Motor neuron (in vitro differentiated cells): ENCODE results near the gene PIGH. TPM values are rescaled to one million over a fixed set of nuclear protein-coding genes. Genes with fewer than 3 reads are reported as not detected.
A peak's percentile ranks its signal among the peaks of the same experiment; 100 is the strongest.

Source experiments
- ATAC-seq, 8 experiments: fragments of 200-7000 bp; cut with Tn5 transposase; replicated peaks in 6 of 8; 2 replicates each; pipeline ENCODE4 v1.8.0; 2021; ENCODE audit warnings: mild to moderate bottlenecking in 8 of 8, moderate library complexity in 8 of 8
- H3K27ac ChIP-seq, 2 donors: fragments of 250-450 bp; sonication (Bioruptor Pico); 2 replicates each; pipeline ENCODE4 v1.9.0; 2021; ENCODE audit warnings: antibody characterized with exemption in 2 of 2, mild to moderate bottlenecking in 2 of 2, moderate library complexity in 1 of 2
- H3K4me1 ChIP-seq, 2 donors: fragments of 250-450 bp; sonication (Bioruptor Pico); replicated peaks in 1 of 2; 2 replicates each; pipeline ENCODE4 v1.6.1; 2021; ENCODE audit warnings: antibody characterized with exemption in 2 of 2, mild to moderate bottlenecking in 2 of 2, moderate library complexity in 1 of 2
- H3K4me3 ChIP-seq, 5 donors: fragments of 250-450 bp; sonication (Bioruptor Pico); 2 replicates each; pipeline ENCODE4 v1.9.0; 2021; ENCODE audit warnings: antibody characterized with exemption in 5 of 5, mild to moderate bottlenecking in 5 of 5, moderate library complexity in 4 of 5
- WGBS, 10 experiments: fragments of 450-650 bp; shearing (Covaris generic); methylation state at CpG; one replicate each; pipeline ENCODE4 v1.0.0; 2022; 5-methylcytosine and 5-hydroxymethylcytosine counted together
- in situ Hi-C, 9 experiments: fragments of 400-800 bp; cut with MboI; loops; one replicate each; pipeline ENCODE4 v1.15.0; 2021; ENCODE audit warnings: low sequenced_read_pairs in 9 of 9, low pct_unique_long_range_greater_than_20kb in 2 of 9; ENCODE audit not compliant: unreplicated experiment in 9 of 9
- total RNA-seq, 8 experiments: library from RNA; unstranded; fragments of 300-600 nt; gene quantifications; 2 replicates each; pipeline versions ENCODE4 v1.2.3 to v1.2.4, GENCODE V29; 2022

Gene PIGH, protein sequence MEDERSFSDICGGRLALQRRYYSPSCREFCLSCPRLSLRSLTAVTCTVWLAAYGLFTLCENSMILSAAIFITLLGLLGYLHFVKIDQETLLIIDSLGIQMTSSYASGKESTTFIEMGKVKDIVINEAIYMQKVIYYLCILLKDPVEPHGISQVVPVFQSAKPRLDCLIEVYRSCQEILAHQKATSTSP
- 10 to 100 TPM; 14.1 to 39.2 (median 28.4) TPM for total RNA-seq

DNA sequence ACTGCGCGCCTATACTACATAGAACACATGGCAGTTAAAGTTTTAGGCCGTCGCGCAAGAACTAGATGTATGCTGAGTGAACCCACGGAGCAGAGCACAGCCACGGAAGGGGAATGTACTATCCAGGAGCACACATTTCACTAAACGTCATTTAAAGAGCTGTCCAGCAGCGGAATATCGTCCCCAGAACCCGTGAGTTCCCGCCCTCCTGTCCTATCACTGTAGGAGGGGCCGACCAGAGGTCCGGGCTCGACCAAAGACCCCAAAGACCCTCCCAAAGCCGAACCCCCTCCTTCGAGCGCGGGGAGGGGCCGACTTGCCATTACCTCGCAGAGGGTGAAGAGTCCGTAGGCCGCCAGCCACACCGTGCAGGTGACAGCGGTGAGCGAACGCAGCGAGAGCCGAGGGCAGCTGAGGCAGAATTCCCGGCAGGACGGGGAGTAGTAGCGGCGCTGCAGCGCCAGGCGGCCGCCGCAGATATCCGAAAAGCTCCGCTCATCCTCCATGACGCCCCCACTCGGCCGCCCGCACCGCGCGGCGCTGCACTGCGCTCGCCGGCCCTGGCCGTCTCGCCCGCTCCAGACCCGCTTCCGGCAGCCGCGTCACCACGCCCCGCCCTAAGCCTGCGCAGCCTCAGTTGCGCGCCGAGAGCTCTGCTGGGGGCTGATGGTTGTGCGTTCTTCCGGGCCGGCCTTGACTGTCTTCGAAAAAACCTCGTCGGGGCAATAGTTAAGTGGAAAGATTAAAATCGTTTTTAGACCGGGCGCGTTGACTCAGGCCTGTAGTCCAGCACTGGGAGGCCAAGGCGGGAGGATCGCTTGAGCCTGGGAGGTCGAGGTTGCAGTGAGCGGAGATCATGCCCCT, at the start of gene PIGH:
PIGH (minus strand) TSS at position 571 of the 864 bp plus-strand sequence; CDS start at position 506, 65 bp downstream.
- in situ Hi-C loops: loop anchor here in 1 of 9 experiments (25.0 kb wide), 1 partner anchor 112 kb away; the partner anchor contains the start of gene RDH12
- peaks cover 3 to 10% of the 10 kb centered on the region in 2 donors for H3K4me1 ChIP-seq
- H3K4me3 ChIP-seq: peak within 1 kb of the TSS; percentile 49 to 97 (median 81)
- 0 to 16% (median 2%) methylated on average over 3 to 27 of the region's 77 CpGs; no CpG with 5 or more reads in 3 of the 10 experiments for WGBS, 10 experiments
- peak; percentile 94 to 99 (median 98) for ATAC-seq
- H3K27ac ChIP-seq: peak within 1 kb of the TSS; percentile 56 to 80

DNA sequence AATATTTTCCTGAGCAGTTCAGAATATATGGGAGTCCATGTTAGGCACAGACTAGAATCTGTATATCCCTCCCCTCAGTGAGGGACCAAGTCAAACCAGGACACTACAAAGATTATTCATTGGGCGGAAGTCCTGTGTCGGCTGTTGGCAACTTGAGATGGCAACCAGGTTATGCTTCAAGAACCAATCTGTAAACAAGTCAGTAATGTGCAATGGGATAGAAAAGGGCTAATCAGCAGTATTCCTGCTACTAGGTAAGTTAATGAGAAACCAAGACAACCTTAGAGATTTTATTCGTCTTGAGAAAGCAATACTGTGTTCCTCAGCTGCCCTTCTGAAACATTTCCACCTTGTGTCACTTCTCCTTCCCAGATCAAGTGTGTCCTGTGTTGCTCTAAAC, 46.1 kb upstream of the PIGH start:
- in situ Hi-C loops: no loop called here
- 80 to 100% (median 90%) methylated on average over 1 to 3 of the region's 3 CpGs; no CpG with 5 or more reads in 4 of the 10 experiments for WGBS, 10 experiments
- no peak for ATAC-seq
- H3K4me1 ChIP-seq: no peaks in the 10 kb centered on the region
- no peak overlapping the region for H3K27ac ChIP-seq
- no peak overlapping the region for H3K4me3 ChIP-seq

DNA sequence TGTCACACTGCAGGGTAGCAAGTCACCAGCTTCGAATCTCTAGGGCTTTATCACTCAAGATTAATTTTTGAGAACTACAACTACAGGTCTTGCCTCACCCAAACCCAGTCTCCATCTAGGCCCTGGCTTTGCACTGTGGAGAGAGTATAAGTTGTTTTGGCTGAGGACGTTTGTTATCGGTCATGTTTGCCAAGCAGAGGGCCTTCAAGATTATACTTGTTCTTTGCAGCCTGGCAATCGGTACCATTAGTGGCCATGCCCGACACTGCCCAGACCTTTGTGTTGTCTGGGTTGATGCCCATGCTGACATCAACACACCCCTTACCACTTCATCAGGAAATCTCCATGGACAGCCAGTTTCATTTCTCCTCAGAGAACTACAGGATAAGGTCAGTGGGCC, 45.3 kb upstream of the PIGH start:
- WGBS, 10 experiments: 83 to 100% (median 91%) methylated on average over 1 to 5 of the region's 5 CpGs; no CpG with 5 or more reads in 4 of the 10 experiments
- H3K4me1 ChIP-seq: no peaks in the 10 kb centered on the region
- no peak overlapping the region for H3K4me3 ChIP-seq
- no peak overlapping the region for H3K27ac ChIP-seq
- no peak for ATAC-seq
- in situ Hi-C loops: no loop called here

DNA sequence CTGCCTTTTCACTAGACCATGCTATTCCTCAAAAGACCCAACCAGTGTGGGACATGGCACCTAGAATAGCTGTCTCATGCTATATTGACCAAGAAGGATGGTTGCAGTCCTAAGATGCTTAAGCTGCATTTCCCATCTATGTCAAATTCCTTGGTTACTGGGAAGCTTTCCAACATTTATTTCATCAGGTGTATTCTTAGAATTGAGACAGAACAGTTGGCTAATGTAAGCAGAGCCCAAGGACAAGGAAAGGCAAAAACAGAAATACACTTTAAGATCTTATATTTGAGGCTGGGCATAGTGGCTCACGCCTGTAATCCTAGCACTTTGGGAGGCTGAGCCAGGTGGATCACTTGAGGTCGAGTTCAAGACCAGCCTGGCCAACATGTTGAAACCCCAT, 44.4 kb upstream of the PIGH start:
- no peak for ATAC-seq
- H3K27ac ChIP-seq: no peak overlapping the region
- in situ Hi-C loops: no loop called here
- 79 to 100% (median 95%) methylated on average over 1 to 2 of the region's 2 CpGs; no CpG with 5 or more reads in 4 of the 10 experiments for WGBS, 10 experiments
- H3K4me3 ChIP-seq: no peak overlapping the region
- no peaks in the 10 kb centered on the region for H3K4me1 ChIP-seq

DNA sequence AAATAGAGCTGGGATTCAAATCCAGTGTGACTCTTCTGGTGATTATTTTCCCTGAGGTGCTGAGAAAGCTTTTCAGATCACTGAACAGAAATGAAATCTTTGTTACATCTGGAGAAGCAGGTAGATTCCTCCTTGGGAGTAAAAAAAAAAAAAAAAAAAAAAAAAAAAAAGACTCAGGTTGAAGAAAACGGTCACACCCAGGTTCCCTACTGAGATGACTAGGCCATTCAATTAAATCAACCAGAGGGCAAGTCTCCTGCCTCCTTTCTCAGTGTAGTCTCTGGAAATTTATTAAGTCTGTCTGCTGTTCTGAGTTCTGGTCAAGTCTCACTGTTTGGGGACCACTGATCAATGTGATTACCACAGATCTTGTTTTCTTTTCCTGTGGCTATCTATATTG, 43.6 kb upstream of the PIGH start:
- in situ Hi-C loops: no loop called here
- peak in 1 of 8 experiments; percentile 32 for ATAC-seq
- Histone ChIP-seq H3K27ac (no peak overlapping the region), H3K4me1 (no peaks in the 10 kb centered on the region), H3K4me3 (no peak overlapping the region)
- 57 to 94% (median 63%) methylated on average over 1 of the region's 1 CpG; no CpG with 5 or more reads in 5 of the 10 experiments for WGBS, 10 experiments

DNA sequence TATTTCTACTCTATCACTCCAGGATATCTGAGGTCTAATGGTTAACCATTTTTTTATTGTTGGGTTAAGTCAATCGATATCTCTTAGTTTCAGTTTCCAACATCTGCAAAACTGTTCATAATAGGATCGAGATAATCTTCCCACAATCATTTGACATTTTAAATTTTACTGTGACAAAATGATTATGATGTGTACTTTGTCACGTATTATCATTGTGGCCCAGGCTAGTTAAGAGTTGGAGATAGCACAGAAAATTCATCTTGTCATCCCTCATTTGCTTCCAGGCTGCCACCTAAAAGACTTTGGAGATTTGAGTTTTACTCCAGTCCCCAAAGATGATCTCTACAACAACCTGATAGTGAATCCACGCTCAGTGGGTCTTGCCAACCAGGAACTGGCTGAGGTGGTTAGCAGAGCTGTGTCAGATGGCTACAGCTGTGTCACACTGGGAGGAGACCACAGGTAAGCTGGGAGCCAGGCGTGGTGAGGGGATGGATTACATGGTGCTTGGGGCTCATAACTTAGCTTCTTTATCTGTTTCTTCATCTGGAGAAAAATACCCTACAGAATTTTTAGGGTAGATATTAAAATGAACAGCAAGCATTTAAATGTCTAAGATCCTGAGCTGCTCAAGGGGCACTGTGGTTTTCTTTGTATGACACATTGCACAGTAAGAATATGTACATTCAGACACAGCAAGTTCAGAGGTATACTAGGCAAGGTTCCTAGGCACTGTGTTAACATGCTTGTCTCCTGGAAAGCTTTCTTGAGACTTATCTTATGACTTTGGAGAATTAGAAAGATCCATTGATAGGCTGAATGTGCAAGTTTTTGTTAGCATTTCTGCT, 42.1 kb upstream of the PIGH start:
- WGBS, 10 experiments: 89 to 100% (median 96%) methylated on average over 2 to 5 of the region's 5 CpGs
- in situ Hi-C loops: no loop called here
- Histone ChIP-seq H3K4me1 (no peaks in the 10 kb centered on the region), H3K4me3 (no peak overlapping the region), H3K27ac (no peak overlapping the region)
- ATAC-seq: no peak

DNA sequence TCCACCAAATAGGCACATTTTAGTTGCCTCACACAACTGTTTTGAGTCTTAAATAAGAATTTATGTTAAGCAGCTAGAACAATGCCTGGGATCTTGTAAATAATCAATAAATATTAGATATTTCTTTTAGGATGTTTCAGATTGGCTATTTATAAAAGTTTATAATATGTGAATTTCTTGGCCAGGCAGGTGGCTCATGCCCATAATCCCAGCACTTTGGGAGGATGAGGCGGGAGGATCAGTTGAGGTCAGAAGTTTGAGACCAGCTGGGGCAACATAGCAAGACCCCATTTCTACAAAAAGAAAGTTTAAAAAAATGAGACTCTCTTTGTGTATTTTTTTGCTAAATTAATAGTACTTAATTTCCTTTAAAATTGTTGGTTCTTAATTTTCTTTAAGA, 41.4 kb upstream of the PIGH start:
- peaks cover 2 to 6% of the 10 kb centered on the region in 2 donors for H3K4me1 ChIP-seq
- H3K27ac ChIP-seq: no peak overlapping the region
- no peak overlapping the region for H3K4me3 ChIP-seq
- no peak for ATAC-seq
- in situ Hi-C loops: no loop called here
- 80 to 100% (median 100%) methylated on average over 1 of the region's 1 CpG; no CpG with 5 or more reads in 5 of the 10 experiments for WGBS, 10 experiments

DNA sequence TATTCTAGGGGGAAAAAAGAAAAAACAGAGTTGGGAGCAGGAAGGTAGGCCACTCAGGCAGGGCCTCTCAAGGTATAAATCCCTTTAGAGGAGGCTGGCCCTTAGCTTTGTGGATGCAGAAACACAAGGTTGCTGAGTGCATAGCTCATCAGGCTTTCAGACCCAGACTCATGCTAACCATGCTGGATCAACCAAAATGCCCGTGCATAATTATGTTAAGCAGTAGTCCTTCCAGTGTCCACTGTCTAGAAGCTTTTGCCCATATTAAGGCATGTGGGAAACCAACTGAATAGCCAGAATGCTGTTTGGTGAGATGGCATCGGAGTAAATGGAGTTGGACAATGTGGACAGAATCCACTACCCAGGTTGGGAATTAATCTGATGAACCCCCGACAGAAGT, 38.6 kb upstream of the PIGH start:
- peak in 3 of 8 experiments; percentile 52 to 70 (median 62) for ATAC-seq
- 92 to 100% (median 100%) methylated on average over 1 to 3 of the region's 3 CpGs; no CpG with 5 or more reads in 4 of the 10 experiments for WGBS, 10 experiments

DNA sequence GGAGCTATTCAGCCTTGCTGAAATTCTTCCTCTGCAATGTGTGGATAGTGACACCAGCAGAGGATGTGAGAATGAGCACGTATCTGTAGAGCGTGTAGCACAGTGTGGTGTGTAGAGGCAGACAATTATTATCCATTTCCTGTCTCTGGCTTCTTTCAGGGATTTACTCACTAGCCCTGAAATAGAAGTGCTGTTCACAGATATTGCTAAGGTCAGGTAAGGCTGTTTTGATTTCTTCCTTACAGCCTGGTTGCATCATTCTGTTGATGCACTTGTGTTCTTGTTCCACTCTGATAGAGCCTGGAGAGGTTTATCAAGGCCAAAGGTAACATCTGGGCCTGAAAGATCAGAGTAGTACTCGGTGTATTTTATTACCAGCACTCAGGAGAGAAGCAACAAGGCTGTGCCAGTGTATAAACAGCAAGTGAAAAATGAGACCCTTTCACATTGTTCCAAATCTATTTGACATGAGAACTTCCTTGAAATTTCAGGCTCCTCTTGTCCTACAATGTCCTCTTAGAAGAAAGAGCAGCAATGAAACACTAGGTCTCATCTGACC, 36.4 kb upstream of the PIGH start:
- Histone ChIP-seq H3K27ac (peak overlapping the region in 1 of 2 donors; percentile 46), H3K4me3 (no peak overlapping the region), H3K4me1 (peaks cover 9 to 12% of the 10 kb centered on the region in 2 donors)
- in situ Hi-C loops: no loop called here
- ATAC-seq: peak in 5 of 8 experiments; percentile 84 to 97 (median 96)
- 36 to 100% (median 82%) methylated on average over 1 to 3 of the region's 3 CpGs; no CpG with 5 or more reads in 1 of the 10 experiments for WGBS, 10 experiments

More for the DNA sequence above, 38.6 kb upstream of the PIGH start:
- no peak overlapping the region for H3K4me3 ChIP-seq
- peaks cover 9 to 12% of the 10 kb centered on the region in 2 donors for H3K4me1 ChIP-seq
- H3K27ac ChIP-seq: no peak overlapping the region
- in situ Hi-C loops: no loop called here

DNA sequence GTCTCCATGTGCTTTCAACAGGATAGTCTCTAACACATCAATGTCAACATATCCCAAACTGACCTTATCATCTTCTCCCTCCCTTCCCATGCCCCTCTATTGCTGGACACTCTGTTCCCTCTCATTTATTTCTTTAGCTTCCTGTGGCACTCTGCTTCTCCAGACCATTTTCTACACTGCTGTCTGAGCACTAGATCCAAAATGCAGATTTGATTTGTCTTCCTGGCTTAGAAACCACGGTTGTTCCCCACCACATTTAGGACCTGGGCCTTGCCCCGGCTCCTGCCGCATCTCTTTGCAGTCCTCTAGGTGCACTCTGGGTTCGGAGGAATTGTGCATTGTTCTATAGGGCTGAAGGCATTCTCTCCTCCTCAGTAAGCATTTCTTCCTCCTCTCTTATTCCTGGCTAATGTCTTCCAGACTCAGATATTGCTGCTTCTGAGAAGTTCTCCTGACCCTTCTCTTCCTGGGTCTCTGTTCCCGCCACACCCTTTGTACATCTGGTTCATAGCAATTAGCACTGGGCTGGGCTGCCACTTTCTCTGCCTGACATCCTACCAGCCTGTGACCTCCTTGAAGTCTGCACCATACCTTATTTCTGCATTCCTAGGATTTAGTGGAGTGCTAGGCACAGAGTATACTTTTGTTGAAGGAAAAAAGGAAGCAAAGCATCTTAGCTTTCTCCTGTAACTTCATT, 33.5 kb upstream of the PIGH start:
- 66 to 100% (median 94%) methylated on average over 1 to 5 of the region's 5 CpGs; no CpG with 5 or more reads in 2 of the 10 experiments for WGBS, 10 experiments
- in situ Hi-C loops: no loop called here
- no peak overlapping the region for H3K4me3 ChIP-seq
- H3K27ac ChIP-seq: no peak overlapping the region
- ATAC-seq: peak in 3 of 8 experiments; percentile 44 to 87 (median 77)
- H3K4me1 ChIP-seq: peaks cover 9 to 12% of the 10 kb centered on the region in 2 donors

DNA sequence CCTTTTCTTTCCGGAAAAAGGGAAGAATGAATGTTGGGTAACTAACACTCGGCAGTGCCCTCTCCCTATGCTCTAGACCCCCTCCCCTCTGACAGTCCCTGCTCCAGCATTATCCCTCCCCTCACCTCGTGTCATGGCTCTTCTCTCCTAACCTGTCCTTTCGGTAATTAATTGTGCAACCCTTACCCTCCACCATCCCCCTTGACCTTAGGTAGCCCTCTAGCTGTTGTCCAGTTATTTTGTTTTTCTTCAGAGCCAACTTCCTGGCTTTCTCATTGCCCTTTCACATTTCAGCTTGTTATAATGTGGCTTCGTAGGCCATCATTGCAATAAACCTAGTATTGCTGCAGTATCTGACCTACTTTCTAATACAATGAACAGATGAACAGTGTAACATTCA, 30.9 kb upstream of the PIGH start:
- peaks cover 1 to 2% of the 10 kb centered on the region in 2 donors for H3K4me1 ChIP-seq
- in situ Hi-C loops: no loop called here
- H3K27ac ChIP-seq: no peak overlapping the region
- no peak overlapping the region for H3K4me3 ChIP-seq
- no peak for ATAC-seq
- WGBS, 10 experiments: 44 to 100% (median 85%) methylated on average over 1 to 4 of the region's 5 CpGs; no CpG with 5 or more reads in 1 of the 10 experiments

DNA sequence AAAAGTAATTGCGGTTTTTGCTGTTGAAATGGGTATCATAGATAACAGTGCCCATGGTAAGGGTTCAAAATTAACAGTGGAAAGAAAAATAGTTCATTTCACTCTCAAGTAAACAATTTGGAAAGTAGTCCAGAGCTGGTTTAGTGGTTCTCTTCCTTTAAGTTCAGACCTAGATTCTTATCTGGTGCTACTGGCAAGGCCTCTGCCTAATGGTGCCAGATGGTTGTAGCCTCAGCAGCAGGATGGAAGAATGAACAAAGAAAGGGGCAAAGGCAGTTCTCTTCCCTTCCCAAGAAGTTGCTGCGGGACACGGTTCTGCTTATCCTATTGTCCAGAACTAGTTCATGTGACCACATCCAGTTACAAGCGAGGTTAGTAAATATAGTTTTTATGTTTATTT, 30.1 kb upstream of the PIGH start:
- in situ Hi-C loops: no loop called here
- H3K27ac ChIP-seq: no peak overlapping the region
- no peak for ATAC-seq
- 80 to 100% (median 91%) methylated on average over 1 to 4 of the region's 4 CpGs; no CpG with 5 or more reads in 4 of the 10 experiments for WGBS, 10 experiments
- H3K4me3 ChIP-seq: no peak overlapping the region
- H3K4me1 ChIP-seq: no peaks in the 10 kb centered on the region
